Measurements from ENCODE around the gene KRTDAP. TPM values are rescaled to one million over a fixed set of nuclear protein-coding genes. Genes with fewer than 3 reads are reported as not detected.

Gene KRTDAP
- total and polyA plus RNA-seq, 4 donors, result 0.16 to 0.49 TPM; not detected in 2

- H3K9me3 ChIP-seq (ENCODE audit: control insufficient read depth in 4 of 4, insufficient read depth in 3 of 4, low read length in 3 of 4), result no peaks in the 10 kb centered on the region
- H3K27me3 ChIP-seq (ENCODE audit: control insufficient read depth in 3 of 3, insufficient read depth in 3 of 3, low read length in 2 of 3), result no peaks in the 10 kb centered on the region
- no peak for DNase-seq
- no peak overlapping the region for H3K27ac ChIP-seq (ENCODE audit: low read depth in 1 of 2, low read length in 1 of 2)
- 83 to 91% methylated on average over 3 of the region's 3 CpGs for WGBS, 2 donors
- ATAC-seq (ENCODE audit: insufficient read depth, low FRiP score), result no peak
- no peak overlapping the region for H3K9ac ChIP-seq (ENCODE audit: insufficient read depth in 1 of 2, low read length in 2 of 2)
- no peak overlapping the region for H3K4me3 ChIP-seq
- H3K36me3 ChIP-seq (ENCODE audit: control insufficient read depth in 4 of 4, insufficient read depth in 4 of 4, low read length in 4 of 4), result no peaks in the 10 kb centered on the region
- TF ChIP-seq CTCF (IDR thresholded peaks at IDR 0.05; ENCODE audit: control extremely low read depth, extremely low read depth), result no peak
- H3K4me1 ChIP-seq (ENCODE audit: control insufficient read depth in 5 of 5, insufficient read depth in 5 of 5, low read length in 5 of 5), result peaks cover 0 to 18% (median 0%) of the 10 kb centered on the region in 5 donors
These were observed 4.0 kb downstream of the KRTDAP start for GRCh38 chr19:35486268-35486708.

GRCh38 chr19:35484252-35485036, 5.8 kb downstream of the KRTDAP start:
- no peak for TF ChIP-seq CTCF (IDR thresholded peaks at IDR 0.05; ENCODE audit: control extremely low read depth, extremely low read depth)
- no peak for DNase-seq
- Histone ChIP-seq H3K4me3 (no peak overlapping the region), H3K27me3 (ENCODE audit: control insufficient read depth in 3 of 3, insufficient read depth in 3 of 3, low read length in 2 of 3) (no peaks in the 10 kb centered on the region), H3K36me3 (ENCODE audit: control insufficient read depth in 4 of 4, insufficient read depth in 4 of 4, low read length in 4 of 4) (no peaks in the 10 kb centered on the region), H3K27ac (ENCODE audit: low read depth in 1 of 2, low read length in 1 of 2) (no peak overlapping the region), H3K9me3 (ENCODE audit: control insufficient read depth in 4 of 4, insufficient read depth in 3 of 4, low read length in 3 of 4) (no peaks in the 10 kb centered on the region), H3K9ac (ENCODE audit: insufficient read depth in 1 of 2, low read length in 2 of 2) (no peak overlapping the region), H3K4me1 (ENCODE audit: control insufficient read depth in 5 of 5, insufficient read depth in 5 of 5, low read length in 5 of 5) (peaks cover 0 to 18% (median 0%) of the 10 kb centered on the region in 5 donors)
- ATAC-seq (ENCODE audit: insufficient read depth, low FRiP score), result no peak
- WGBS, 2 donors, result 64 to 74% methylated on average over 7 of the region's 7 CpGs

- 88 to 93% methylated on average over 5 of the region's 5 CpGs for WGBS, 2 donors
- Histone ChIP-seq H3K27me3 (ENCODE audit: control insufficient read depth in 3 of 3, insufficient read depth in 3 of 3, low read length in 2 of 3) (no peaks in the 10 kb centered on the region), H3K4me1 (ENCODE audit: control insufficient read depth in 5 of 5, insufficient read depth in 5 of 5, low read length in 5 of 5) (peaks cover 0 to 15% (median 0%) of the 10 kb centered on the region in 5 donors)
These were observed 7.2 kb downstream of the KRTDAP start for GRCh38 chr19:35483089-35483488.

More at GRCh38 chr19:35483089-35483488, 7.2 kb downstream of the KRTDAP start:
- ATAC-seq (ENCODE audit: insufficient read depth, low FRiP score) (no peak), DNase-seq (no peak)
- Histone ChIP-seq H3K9ac (ENCODE audit: insufficient read depth in 1 of 2, low read length in 2 of 2) (no peak overlapping the region), H3K27ac (ENCODE audit: low read depth in 1 of 2, low read length in 1 of 2) (no peak overlapping the region), H3K4me3 (no peak overlapping the region), H3K9me3 (ENCODE audit: control insufficient read depth in 4 of 4, insufficient read depth in 3 of 4, low read length in 3 of 4) (no peaks in the 10 kb centered on the region), H3K36me3 (ENCODE audit: control insufficient read depth in 4 of 4, insufficient read depth in 4 of 4, low read length in 4 of 4) (no peaks in the 10 kb centered on the region)
- TF ChIP-seq CTCF (IDR thresholded peaks at IDR 0.05; ENCODE audit: control extremely low read depth, extremely low read depth), result no peak
